ENCODE measurements around the gene CLDN6. TPM values are rescaled to one million over a fixed set of nuclear protein-coding genes. Genes with fewer than 3 reads are reported as not detected.

Gene CLDN6
- total and polyA plus RNA-seq, 9 of the 15 experiments (the other 6 are each of a cell fraction or from before 2014, with no cell fraction given) = 0.22 to 0.75 (median 0.38) TPM; not detected in 3

- TF ChIP-seq, protein P1, sequence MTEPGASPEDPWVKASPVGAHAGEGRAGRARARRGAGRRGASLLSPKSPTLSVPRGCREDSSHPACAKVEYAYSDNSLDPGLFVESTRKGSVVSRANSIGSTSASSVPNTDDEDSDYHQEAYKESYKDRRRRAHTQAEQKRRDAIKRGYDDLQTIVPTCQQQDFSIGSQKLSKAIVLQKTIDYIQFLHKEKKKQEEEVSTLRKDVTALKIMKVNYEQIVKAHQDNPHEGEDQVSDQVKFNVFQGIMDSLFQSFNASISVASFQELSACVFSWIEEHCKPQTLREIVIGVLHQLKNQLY (CRISPR knock-in tag; conservative IDR thresholded peaks at IDR 0.05) = no peak
- TF ChIP-seq, protein P2, sequence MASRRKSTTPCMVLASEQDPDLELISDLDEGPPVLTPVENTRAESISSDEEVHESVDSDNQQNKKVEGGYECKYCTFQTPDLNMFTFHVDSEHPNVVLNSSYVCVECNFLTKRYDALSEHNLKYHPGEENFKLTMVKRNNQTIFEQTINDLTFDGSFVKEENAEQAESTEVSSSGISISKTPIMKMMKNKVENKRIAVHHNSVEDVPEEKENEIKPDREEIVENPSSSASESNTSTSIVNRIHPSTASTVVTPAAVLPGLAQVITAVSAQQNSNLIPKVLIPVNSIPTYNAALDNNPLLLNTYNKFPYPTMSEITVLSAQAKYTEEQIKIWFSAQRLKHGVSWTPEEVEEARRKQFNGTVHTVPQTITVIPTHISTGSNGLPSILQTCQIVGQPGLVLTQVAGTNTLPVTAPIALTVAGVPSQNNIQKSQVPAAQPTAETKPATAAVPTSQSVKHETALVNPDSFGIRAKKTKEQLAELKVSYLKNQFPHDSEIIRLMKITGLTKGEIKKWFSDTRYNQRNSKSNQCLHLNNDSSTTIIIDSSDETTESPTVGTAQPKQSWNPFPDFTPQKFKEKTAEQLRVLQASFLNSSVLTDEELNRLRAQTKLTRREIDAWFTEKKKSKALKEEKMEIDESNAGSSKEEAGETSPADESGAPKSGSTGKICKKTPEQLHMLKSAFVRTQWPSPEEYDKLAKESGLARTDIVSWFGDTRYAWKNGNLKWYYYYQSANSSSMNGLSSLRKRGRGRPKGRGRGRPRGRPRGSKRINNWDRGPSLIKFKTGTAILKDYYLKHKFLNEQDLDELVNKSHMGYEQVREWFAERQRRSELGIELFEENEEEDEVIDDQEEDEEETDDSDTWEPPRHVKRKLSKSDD (conservative IDR thresholded peaks at IDR 0.05; ENCODE audit: low read length) = no peak
- TF ChIP-seq U2AF2 (optimal IDR thresholded peaks at IDR 0.05; ENCODE audit: low read depth, low read length) (no peak), TSC22D4 (tag; IDR thresholded peaks at IDR 0.05) (no peak), ZBTB7A (IDR thresholded peaks at IDR 0.05; ENCODE audit: borderline replicate concordance, control insufficient read depth, low read depth, low read length) (peak; percentile 97), TFE3 (CRISPR knock-in tag; IDR thresholded peaks at IDR 0.05) (no peak), ZNF12 (CRISPR knock-in tag; IDR thresholded peaks at IDR 0.05) (no peak), FOXJ3 (CRISPR knock-in tag; IDR thresholded peaks at IDR 0.05) (no peak), ZNF212 (CRISPR knock-in tag; IDR thresholded peaks at IDR 0.05) (no peak), KLF10 (CRISPR knock-in tag; IDR thresholded peaks at IDR 0.05) (no peak), ERF (CRISPR knock-in tag; IDR thresholded peaks at IDR 0.05) (no peak), E2F5 (CRISPR knock-in tag; IDR thresholded peaks at IDR 0.05) (no peak), ELF4 (CRISPR knock-in tag; IDR thresholded peaks at IDR 0.05) (no peak)
- TF ChIP-seq, protein P3, sequence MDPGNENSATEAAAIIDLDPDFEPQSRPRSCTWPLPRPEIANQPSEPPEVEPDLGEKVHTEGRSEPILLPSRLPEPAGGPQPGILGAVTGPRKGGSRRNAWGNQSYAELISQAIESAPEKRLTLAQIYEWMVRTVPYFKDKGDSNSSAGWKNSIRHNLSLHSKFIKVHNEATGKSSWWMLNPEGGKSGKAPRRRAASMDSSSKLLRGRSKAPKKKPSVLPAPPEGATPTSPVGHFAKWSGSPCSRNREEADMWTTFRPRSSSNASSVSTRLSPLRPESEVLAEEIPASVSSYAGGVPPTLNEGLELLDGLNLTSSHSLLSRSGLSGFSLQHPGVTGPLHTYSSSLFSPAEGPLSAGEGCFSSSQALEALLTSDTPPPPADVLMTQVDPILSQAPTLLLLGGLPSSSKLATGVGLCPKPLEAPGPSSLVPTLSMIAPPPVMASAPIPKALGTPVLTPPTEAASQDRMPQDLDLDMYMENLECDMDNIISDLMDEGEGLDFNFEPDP (CRISPR knock-in tag; IDR thresholded peaks at IDR 0.05) = no peak
Observed at GRCh38 chr16:3019594-3020246, 1.7 kb upstream of the CLDN6 start (continued).

Measured in K562 (cell line).